IMR-90 (cell line): ENCODE measurements around the gene ADAM23. TPM values are rescaled to one million over a fixed set of nuclear protein-coding genes. Genes with fewer than 3 reads are reported as not detected.

ENCODE experiments used
- ATAC-seq: fragments of 200-7000 bp; cut with Tn5 transposase; 2 replicates; pipeline ENCODE4 v1.9.1; 2020; ENCODE audit warnings: low read depth, mild to moderate bottlenecking, moderate library complexity
- BruUV-seq: library from RNA; stranded (reverse); fragments of 400-500 nt; replicated peaks from 2 replicates; lab custom pipeline; 2021; lab: Mats Ljungman, UMichigan
- CTCF ChIA-PET: fragments of 300-600 bp; formaldehyde crosslinking; extraction: SDS; loops from one replicate; lab custom pipeline; 2021; ENCODE audit warnings: antibody characterized with exemption; lab: Yijun Ruan, JAX
- POLR2A ChIA-PET: fragments of 300-600 bp; sonication (Branson Sonifier 250); formaldehyde crosslinking; loops from one replicate; lab custom pipeline; 2022; ENCODE audit warnings: antibody characterized with exemption; ENCODE audit not compliant: unreplicated experiment; lab: Charles Lee
- DNase-seq: peaks from one replicate; pipeline ENCODE4 v3.0.0; 2013
- H2AFZ ChIP-seq: replicated peaks from 2 replicates; pipeline ENCODE3; 2013; ENCODE audit warnings: low read length, mild to moderate bottlenecking; ENCODE audit not compliant: poor library complexity
- H2AK5ac ChIP-seq: 2 replicates; pipeline ENCODE4 v1.6.1; 2013; ENCODE audit warnings: low read depth, low read length, inconsistent platforms
- H2AK9ac ChIP-seq: replicated peaks from 2 replicates; pipeline ENCODE3; 2013; ENCODE audit warnings: mild to moderate bottlenecking, low read depth, low read length, moderate library complexity; ENCODE audit not compliant: poor library complexity
- H2BK120ac ChIP-seq: 2 replicates; pipeline ENCODE4 v1.6.1; 2013; ENCODE audit warnings: low read depth, low read length, inconsistent platforms
- H2BK15ac ChIP-seq: 3 replicates; pipeline ENCODE4 v1.6.1; 2013; ENCODE audit warnings: low read depth, low read length, inconsistent platforms
- H2BK20ac ChIP-seq: 2 replicates; pipeline ENCODE4 v1.6.1; 2013; ENCODE audit warnings: low read depth, mild to moderate bottlenecking, inconsistent platforms, low read length, moderate library complexity
- H2BK5ac ChIP-seq: 2 replicates; pipeline ENCODE4 v1.6.1; 2013; ENCODE audit warnings: mild to moderate bottlenecking, low read depth, low read length, inconsistent platforms; ENCODE audit not compliant: poor library complexity, severe bottlenecking
- H3K14ac ChIP-seq: replicated peaks from 2 replicates; pipeline ENCODE4 v1.6.1; 2013; ENCODE audit warnings: low read depth, low read length, inconsistent platforms
- H3K18ac ChIP-seq: 2 replicates; pipeline ENCODE4 v1.6.1; 2013; ENCODE audit warnings: low read depth, low read length, control low read depth
- H3K23ac ChIP-seq: 2 replicates; pipeline ENCODE4 v1.6.1; 2013; ENCODE audit warnings: low read depth, low read length, inconsistent platforms
- H3K27ac ChIP-seq: 2 replicates; pipeline ENCODE4 v1.5.1; 2013; ENCODE audit warnings: mild to moderate bottlenecking, control low read depth, low read length; ENCODE audit not compliant: insufficient read depth
- H3K27me3 ChIP-seq: 2 replicates; pipeline ENCODE4 v1.6.1; 2013; ENCODE audit warnings: low read length; ENCODE audit not compliant: control insufficient read depth, insufficient read depth
- H3K36me3 ChIP-seq: 2 replicates; pipeline ENCODE4 v1.6.1; 2013; ENCODE audit warnings: low read length, mixed read lengths; ENCODE audit not compliant: control insufficient read depth, insufficient read depth
- H3K4ac ChIP-seq: 2 replicates; pipeline ENCODE4 v1.6.1; 2013; ENCODE audit warnings: low read depth, low read length, inconsistent platforms
- H3K4me1 ChIP-seq: 2 replicates; pipeline ENCODE4 v1.6.1; 2013; ENCODE audit warnings: low read length, mixed read lengths; ENCODE audit not compliant: control insufficient read depth, insufficient read depth
- H3K4me2 ChIP-seq: 2 replicates; pipeline ENCODE4 v1.6.1; 2013; ENCODE audit warnings: low read depth, mild to moderate bottlenecking, control low read depth, low read length, moderate library complexity
- H3K4me3 ChIP-seq: 2 replicates; pipeline ENCODE4 v1.5.1; 2013; ENCODE audit warnings: low read depth, mild to moderate bottlenecking, control low read depth, low read length, moderate library complexity; ENCODE audit not compliant: insufficient read depth
- H3K56ac ChIP-seq: 2 replicates; pipeline ENCODE4 v1.6.1; 2013; ENCODE audit warnings: low read length, inconsistent platforms; ENCODE audit not compliant: insufficient read depth; ENCODE audit errors: extremely low read depth
- H3K79me1 ChIP-seq, 2 experiments: 2 replicates each; pipeline ENCODE4 v1.6.1; 2013; ENCODE audit warnings: low read length in 2 of 2, inconsistent platforms in 1 of 2, low read depth in 1 of 2
- H3K9ac ChIP-seq: 2 replicates; pipeline ENCODE4 v1.6.1; 2013; ENCODE audit warnings: low read depth, low read length, control low read depth
- H3K9me1 ChIP-seq: 2 replicates; pipeline ENCODE4 v1.6.1; 2013; ENCODE audit warnings: low read length, inconsistent platforms; ENCODE audit not compliant: insufficient read depth
- H3K9me3 ChIP-seq: 2 replicates; pipeline ENCODE4 v1.6.1; 2013; ENCODE audit warnings: low read length; ENCODE audit not compliant: control insufficient read depth, insufficient read depth
- H4K20me1 ChIP-seq: 2 replicates; pipeline ENCODE4 v1.6.1; 2013; ENCODE audit warnings: low read length, inconsistent platforms; ENCODE audit not compliant: insufficient read depth
- H4K5ac ChIP-seq: 2 replicates; pipeline ENCODE4 v1.6.1; 2013; ENCODE audit warnings: mild to moderate bottlenecking, low read depth, low read length, control low read depth
- H4K8ac ChIP-seq, 2 experiments: 2 replicates each; pipeline ENCODE4 v1.6.1; 2013; ENCODE audit warnings: low read depth in 2 of 2, low read length in 2 of 2, control low read depth in 1 of 2, inconsistent platforms in 1 of 2
- H4K91ac ChIP-seq: 2 replicates; pipeline ENCODE4 v1.6.1; 2013; ENCODE audit warnings: low read depth, low read length, inconsistent platforms; ENCODE audit not compliant: insufficient read depth
- BHLHE40 ChIP-seq: fragments of 150-350 bp; IDR thresholded peaks from 2 replicates; pipeline ENCODE4 v1.6.1; 2016; ENCODE audit warnings: mild to moderate bottlenecking, low read depth, low read length
- CEBPB ChIP-seq: IDR thresholded peaks from 2 replicates; pipeline ENCODE4 v1.6.1; 2012; ENCODE audit warnings: low read depth, low read length, improper control_type of control experiment
- CHD1 ChIP-seq: IDR thresholded peaks from 2 replicates; pipeline ENCODE4 v1.6.1; 2012; ENCODE audit warnings: low read depth, low read length, improper control_type of control experiment
- CTCF ChIP-seq: conservative IDR thresholded peaks from 2 replicates; pipeline ENCODE4 v1.5.1; 2012; ENCODE audit warnings: mild to moderate bottlenecking, low read depth, low read length, improper control_type of control experiment
- ELK1 ChIP-seq: fragments of 150-350 bp; IDR thresholded peaks from 2 replicates; pipeline ENCODE4 v1.6.1; 2016; ENCODE audit warnings: low read depth, mild to moderate bottlenecking, low read length, moderate library complexity, borderline replicate concordance
- FOS ChIP-seq: fragments of 150-350 bp; IDR thresholded peaks from 2 replicates; pipeline ENCODE4 v1.6.1; 2016; ENCODE audit warnings: low read depth, low read length
- MAFK ChIP-seq: IDR thresholded peaks from 2 replicates; pipeline ENCODE4 v1.6.1; 2012; ENCODE audit warnings: low read depth, low read length, improper control_type of control experiment
- MAZ ChIP-seq: IDR thresholded peaks from 2 replicates; pipeline ENCODE4 v1.6.1; 2012; ENCODE audit warnings: low read depth, mild to moderate bottlenecking, low read length, improper control_type of control experiment, moderate library complexity, borderline replicate concordance
- MXI1 ChIP-seq: IDR thresholded peaks from 2 replicates; pipeline ENCODE4 v1.6.1; 2012; ENCODE audit warnings: low read depth, mild to moderate bottlenecking, low read length, moderate library complexity, borderline replicate concordance
- NFE2L2 ChIP-seq: fragments of 150-350 bp; IDR thresholded peaks from 2 replicates; pipeline ENCODE4 v1.6.1; 2016; ENCODE audit warnings: low read depth, mild to moderate bottlenecking, low read length
- POLR2A ChIP-seq: IDR thresholded peaks from 2 replicates; pipeline ENCODE4 v1.6.1; 2012; ENCODE audit warnings: mild to moderate bottlenecking, low read depth, low read length
- RAD21 ChIP-seq: IDR thresholded peaks from 2 replicates; pipeline ENCODE4 v1.6.1; 2012; ENCODE audit warnings: low read length, improper control_type of control experiment
- RCOR1 ChIP-seq: IDR thresholded peaks from 2 replicates; pipeline ENCODE4 v1.6.1; 2012; ENCODE audit warnings: mild to moderate bottlenecking, low read length, improper control_type of control experiment; ENCODE audit not compliant: insufficient replicate concordance
- RFX5 ChIP-seq: IDR thresholded peaks from 2 replicates; pipeline ENCODE4 v1.8.0; 2012; ENCODE audit warnings: low read depth, mild to moderate bottlenecking, low read length, moderate library complexity
- SMC3 ChIP-seq: fragments of 150-350 bp; IDR thresholded peaks from 2 replicates; pipeline ENCODE4 v1.6.1; 2016; ENCODE audit warnings: low read depth, mild to moderate bottlenecking, antibody characterized with exemption, low read length, moderate library complexity
- USF2 ChIP-seq: fragments of 150-350 bp; IDR thresholded peaks from 2 replicates; pipeline ENCODE4 v1.6.1; 2017; ENCODE audit warnings: mild to moderate bottlenecking, antibody characterized with exemption, low read length, low read depth
- WGBS, 2 experiments: methylation state at CpG; one replicate each; pipeline versions ENCODE4 v1.1.5 to v1.1.7; 2013; ENCODE audit warnings: missing lambda C conversion rate in 2 of 2; ENCODE audit not compliant: insufficient read length in 1 of 2; ENCODE audit errors: extremely low coverage in 2 of 2; 5-methylcytosine and 5-hydroxymethylcytosine counted together
- dilution Hi-C: fragments of 300-500 bp; cut with HindIII; formaldehyde crosslinking; loops from one replicate; pipeline ENCODE4 v1.14.3; 2018; ENCODE audit warnings: low sequenced_read_pairs; ENCODE audit not compliant: unreplicated experiment
- in situ Hi-C: fragments of 300-500 bp; cut with MboI; formaldehyde crosslinking; loops from 3 replicates; pipeline ENCODE4 v1.14.3; 2019; ENCODE audit warnings: low sequenced_read_pairs, inconsistent platforms, mixed read lengths
- intact Hi-C: fragments of 100-400 bp; cut with micrococcal nuclease; formaldehyde crosslinking; loops from 2 replicates; pipeline ENCODE4 v1.10.0; 2022
- polyA plus RNA-seq, 3 experiments: library from polyadenylated mRNA; depleted of rRNA; stranded (reverse); fragments of >200 nt; gene quantifications; 2 replicates each; pipeline ENCODE4 v1.2.3, GENCODE V29; 2012; ENCODE audit warnings: low replicate concordance in 1 of 3
- total RNA-seq: library from RNA; depleted of rRNA; stranded (reverse); fragments of >200 nt; gene quantifications from 2 replicates; pipeline ENCODE4 v1.2.3, GENCODE V29; 2012

Gene ADAM23
- total and polyA plus RNA-seq, 2 of the 4 experiments (the other 2 are of a cell fraction): 2.9 to 10.3 TPM

- DNase-seq (no peak), ATAC-seq (no peak)
- H4K8ac ChIP-seq: no peak overlapping the region
- H2AK5ac ChIP-seq: no peak overlapping the region
- TF ChIP-seq CEBPB (no peak), BHLHE40 (no peak), POLR2A (no peak), MAZ (no peak), MAFK (no peak), RAD21 (no peak), RCOR1 (no peak), CHD1 (no peak), NFE2L2 (no peak), SMC3 (no peak), USF2 (no peak), MXI1 (no peak), CTCF (no peak), RFX5 (no peak), ELK1 (no peak), FOS (no peak)
- H3K9me1 ChIP-seq: 0 out of 2 replicates have a peak, but pooled peaks cover 3% of the 10 kb centered on the region
- CTCF ChIA-PET: no interaction called here
- H3K4me2 ChIP-seq: no peak overlapping the region
- no peak overlapping the region for H3K14ac ChIP-seq
- H2BK15ac ChIP-seq: no peak overlapping the region
- H2BK120ac ChIP-seq: no peak overlapping the region
- H4K91ac ChIP-seq: no peak overlapping the region
- intact Hi-C loops: no loop called here
- no peak overlapping the region for H3K23ac ChIP-seq
- in situ Hi-C loops: no loop called here
- no peaks in the 10 kb centered on the region for H4K20me1 ChIP-seq
- no peak overlapping the region for H3K9ac ChIP-seq
- H2BK5ac ChIP-seq: no peak overlapping the region
- POLR2A ChIA-PET: no interaction called here
- no peak overlapping the region for H4K5ac ChIP-seq
- no peak overlapping the region for H2AFZ ChIP-seq
- dilution Hi-C loops: no loop called here
- no peak overlapping the region for H2AK9ac ChIP-seq
- H3K79me1 ChIP-seq: no peaks in the 10 kb centered on the region
- H3K36me3 ChIP-seq: peaks cover 3% of the 10 kb centered on the region; the same call in 1 of the 2 replicates
- H3K27me3 ChIP-seq: no peaks in the 10 kb centered on the region
- WGBS, 2 experiments: no CpG with 5 or more reads among the region's 2 CpGs
- no peaks in the 10 kb centered on the region for H3K9me3 ChIP-seq
- H3K18ac ChIP-seq: no peak overlapping the region
- H3K27ac ChIP-seq: no peak overlapping the region
- BruUV-seq: no TSS peak
- no peak overlapping the region for H3K4me3 ChIP-seq
- H2BK20ac ChIP-seq: no peak overlapping the region
- H3K4me1 ChIP-seq: no peaks in the 10 kb centered on the region
- no peak overlapping the region for H3K56ac ChIP-seq
- no peak overlapping the region for H3K4ac ChIP-seq
Measured at GRCh38 chr2:206563374-206563773, 120.0 kb downstream of the ADAM23 start.
